Central memory CD8-positive, alpha-beta T cell (primary cell): ENCODE data around the gene FARP1.

Experiments
- ATAC-seq: fragments of 150-1000 bp; cut with Tn5 transposase; replicated peaks from 2 replicates; pipeline ENCODE4 v1.10.0; 2022; ENCODE audit warnings: mild to moderate bottlenecking, moderate FRiP score, moderate number of reproducible peaks; ENCODE audit not compliant: poor library complexity, severe bottlenecking; ENCODE audit errors: extremely low read depth
- DNase-seq, 2 donors: peaks; one replicate each; pipeline ENCODE4 v3.0.0; 2021; ENCODE audit warnings: low spot score in 2 of 2
- H3K27ac Mint-ChIP-seq: one replicate; pipeline ENCODE4 v1.8.0; 2022; ENCODE audit warnings: low read depth, mild to moderate bottlenecking, moderate library complexity, mixed read lengths
- H3K27me3 Mint-ChIP-seq: one replicate; pipeline ENCODE4 v1.8.0; 2022; ENCODE audit warnings: mixed read lengths
- H3K36me3 Mint-ChIP-seq: one replicate; pipeline ENCODE4 v1.8.0; 2022; ENCODE audit warnings: mild to moderate bottlenecking, moderate library complexity, mixed read lengths; ENCODE audit not compliant: insufficient read depth
- H3K4me1 Mint-ChIP-seq: one replicate; pipeline ENCODE4 v1.8.0; 2022; ENCODE audit warnings: mixed read lengths
- H3K4me3 Mint-ChIP-seq: one replicate; pipeline ENCODE4 v1.8.0; 2022; ENCODE audit warnings: mild to moderate bottlenecking, moderate library complexity, mixed read lengths
- H3K9me3 Mint-ChIP-seq: one replicate; pipeline ENCODE4 v1.8.0; 2022; ENCODE audit warnings: mixed read lengths

FARP1 gene

DNA sequence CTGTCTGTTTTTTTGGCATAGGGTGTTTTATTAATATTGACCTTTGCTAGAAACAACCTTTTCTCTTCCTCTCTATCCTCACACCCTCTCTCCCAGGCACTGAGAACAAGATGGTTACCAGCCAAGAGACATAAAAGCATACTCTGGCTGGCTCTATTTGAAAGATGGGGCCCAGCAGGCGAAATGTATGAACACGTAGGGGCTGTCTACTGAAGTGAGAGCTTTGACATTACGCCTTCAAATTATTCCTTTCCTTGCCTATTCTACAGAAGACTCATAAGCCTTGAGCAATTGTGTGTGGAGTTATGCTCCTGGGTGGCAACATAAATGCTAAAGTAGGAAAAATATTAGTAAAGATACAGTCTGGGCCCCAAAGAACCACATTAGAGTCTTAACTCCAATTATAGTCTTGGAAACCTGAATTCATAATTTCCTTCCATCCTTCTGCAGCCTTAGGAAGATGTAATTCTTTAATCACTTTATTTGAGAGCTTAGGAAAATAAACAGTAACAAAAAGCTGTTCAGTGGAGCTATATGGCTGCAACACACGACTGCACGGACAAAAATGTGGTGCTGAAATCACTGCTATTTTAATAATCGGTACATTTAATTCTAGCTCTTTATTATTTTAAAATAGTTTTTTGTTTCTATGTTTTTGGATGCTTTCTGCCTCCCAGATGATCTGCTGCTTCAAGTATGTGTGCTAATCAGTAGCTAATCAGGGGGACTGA, 156.5 kb downstream of the FARP1 start:
- ATAC-seq (no peak), DNase-seq (no peak)
- Mint-ChIP-seq H3K27ac (no peak overlapping the region), H3K27me3 (peaks cover 50% of the 10 kb centered on the region), H3K9me3 (no peaks in the 10 kb centered on the region), H3K4me3 (no peak overlapping the region), H3K36me3 (no peaks in the 10 kb centered on the region), H3K4me1 (no peaks in the 10 kb centered on the region)

DNA sequence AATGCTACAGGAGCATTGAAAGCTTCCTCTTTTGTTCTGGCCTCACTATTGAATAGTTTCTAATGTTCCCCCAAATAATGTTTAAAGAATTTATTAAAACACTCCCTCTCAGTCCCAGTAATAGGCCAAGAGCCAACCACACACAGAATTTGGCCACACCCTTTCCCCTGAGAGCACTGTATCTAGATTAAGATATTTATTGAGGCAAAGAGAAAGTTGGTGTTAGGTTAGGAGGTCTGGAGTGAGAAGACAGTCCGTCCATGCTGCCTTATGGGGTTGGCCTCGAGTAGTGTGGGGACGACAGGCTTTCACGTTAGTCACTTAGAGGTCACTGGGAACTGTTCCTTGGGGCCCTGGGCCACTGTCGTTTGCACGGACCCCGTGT, 157.1 kb downstream of the FARP1 start:
- DNase-seq (no peak), ATAC-seq (no peak)
- H3K36me3 Mint-ChIP-seq = no peaks in the 10 kb centered on the region
- no peaks in the 10 kb centered on the region for H3K4me1 Mint-ChIP-seq
- H3K27ac Mint-ChIP-seq = no peak overlapping the region
- no peak overlapping the region for H3K4me3 Mint-ChIP-seq
- H3K27me3 Mint-ChIP-seq = peaks cover 50% of the 10 kb centered on the region
- no peaks in the 10 kb centered on the region for H3K9me3 Mint-ChIP-seq

DNA sequence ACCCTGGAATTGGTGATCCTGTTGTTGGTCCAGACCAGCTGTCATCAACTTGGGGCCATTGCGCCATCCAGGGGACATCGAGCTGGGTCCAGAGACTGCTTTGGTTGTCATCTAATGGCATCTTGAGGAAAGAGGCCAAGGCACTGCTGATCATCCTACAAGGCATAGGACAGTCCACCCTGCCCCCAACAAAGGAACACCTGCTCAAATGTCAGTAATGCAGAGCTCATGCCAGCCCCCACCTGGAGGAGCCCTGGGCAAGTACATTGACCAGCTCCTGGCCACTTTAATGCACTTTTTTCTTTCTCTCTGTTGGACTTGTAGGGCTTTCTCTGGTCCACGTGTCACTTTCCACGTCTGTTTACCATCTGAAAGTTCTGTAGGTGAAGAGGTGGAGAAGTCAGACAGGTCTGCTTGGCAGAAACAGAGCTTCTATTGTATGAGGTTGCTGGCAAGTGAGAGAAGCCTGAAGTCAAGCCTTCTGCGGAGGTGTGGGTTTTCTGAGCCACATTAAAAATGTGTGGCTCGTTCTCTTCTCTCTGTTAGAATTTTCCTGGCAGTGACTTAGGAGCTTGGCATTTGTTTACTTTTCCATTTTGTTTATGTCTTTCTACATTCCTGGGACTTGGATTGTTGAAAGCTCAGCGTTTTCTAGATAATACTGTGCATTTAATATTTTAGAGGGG, 158.2 kb downstream of the FARP1 start:
- H3K36me3 Mint-ChIP-seq = no peaks in the 10 kb centered on the region
- H3K4me1 Mint-ChIP-seq = no peaks in the 10 kb centered on the region
- DNase-seq = no peak
- H3K27ac Mint-ChIP-seq = no peak overlapping the region
- H3K9me3 Mint-ChIP-seq = no peaks in the 10 kb centered on the region
- no peak overlapping the region for H3K4me3 Mint-ChIP-seq
- H3K27me3 Mint-ChIP-seq = peaks cover 46% of the 10 kb centered on the region
- no peak for ATAC-seq

DNA sequence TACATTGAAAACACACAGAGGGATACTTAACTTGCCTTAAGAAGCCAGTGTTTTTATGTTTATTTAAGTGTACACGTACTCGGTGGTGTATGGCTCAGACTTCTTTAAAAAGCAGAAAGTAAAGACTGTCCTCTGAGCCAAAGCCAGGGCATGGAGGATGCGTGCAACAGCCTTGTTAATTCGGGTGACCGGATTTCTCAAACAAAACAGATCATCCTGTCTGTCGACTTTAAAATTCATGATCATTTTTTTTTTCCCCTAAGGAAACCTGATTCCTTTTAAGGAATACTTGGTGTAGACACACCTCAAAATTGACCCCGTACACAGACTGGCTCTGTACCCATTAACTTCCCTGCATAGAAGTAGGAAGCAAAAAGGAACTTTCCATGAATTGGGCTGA, 158.8 kb downstream of the FARP1 start:
- no peak overlapping the region for H3K4me3 Mint-ChIP-seq
- no peak overlapping the region for H3K27ac Mint-ChIP-seq
- ATAC-seq = no peak
- no peaks in the 10 kb centered on the region for H3K9me3 Mint-ChIP-seq
- H3K36me3 Mint-ChIP-seq = no peaks in the 10 kb centered on the region
- H3K4me1 Mint-ChIP-seq = no peaks in the 10 kb centered on the region
- DNase-seq = no peak
- H3K27me3 Mint-ChIP-seq = peaks cover 39% of the 10 kb centered on the region

DNA sequence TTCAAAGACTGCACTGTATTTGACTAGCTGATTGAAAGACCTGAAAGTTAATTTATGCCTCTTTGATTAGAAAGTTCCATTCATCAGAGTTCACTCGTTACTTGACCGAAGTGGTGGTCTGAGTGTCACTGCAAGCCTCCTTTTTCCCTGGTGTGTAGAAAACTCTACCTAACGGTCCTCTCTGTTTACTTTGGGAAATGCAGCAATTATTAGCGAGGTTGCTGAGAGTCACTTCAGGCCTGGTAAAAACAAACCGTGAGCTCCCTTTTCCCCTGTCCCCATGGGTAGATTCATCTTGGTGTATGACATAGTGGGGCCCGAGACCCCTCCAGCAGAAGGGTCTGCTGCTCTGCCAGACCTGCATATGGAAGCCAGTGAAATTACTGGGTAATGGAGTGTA, 161.0 kb downstream of the FARP1 start:
- H3K9me3 Mint-ChIP-seq = no peaks in the 10 kb centered on the region
- no peak for DNase-seq
- H3K27ac Mint-ChIP-seq = no peak overlapping the region
- no peaks in the 10 kb centered on the region for H3K4me1 Mint-ChIP-seq
- H3K4me3 Mint-ChIP-seq = no peak overlapping the region
- peaks cover 29% of the 10 kb centered on the region for H3K27me3 Mint-ChIP-seq
- no peak for ATAC-seq
- H3K36me3 Mint-ChIP-seq = no peaks in the 10 kb centered on the region

DNA sequence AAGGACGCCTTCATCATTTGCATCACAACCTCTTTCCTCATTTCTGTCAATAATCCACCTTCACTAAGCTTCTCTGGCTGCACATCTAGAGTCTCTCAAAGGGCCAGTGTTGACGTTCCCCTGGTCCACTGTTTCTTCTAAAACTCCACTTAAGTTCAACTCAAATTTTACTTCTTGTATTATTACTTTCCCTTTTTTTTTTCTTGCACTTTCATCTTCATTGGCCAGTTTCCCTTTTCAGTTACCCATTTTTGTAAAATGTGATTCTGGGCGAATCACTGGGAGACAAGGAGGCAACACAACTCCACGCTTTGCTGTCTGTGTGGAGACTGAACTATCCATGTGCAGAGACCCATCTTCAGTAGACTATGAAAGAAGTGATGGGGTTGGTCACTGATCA, 162.8 kb downstream of the FARP1 start:
- DNase-seq (no peak), ATAC-seq (no peak)
- H3K9me3 Mint-ChIP-seq = no peaks in the 10 kb centered on the region
- H3K27ac Mint-ChIP-seq = no peak overlapping the region
- H3K27me3 Mint-ChIP-seq = peaks cover 25% of the 10 kb centered on the region
- no peak overlapping the region for H3K4me3 Mint-ChIP-seq
- H3K4me1 Mint-ChIP-seq = no peaks in the 10 kb centered on the region
- no peaks in the 10 kb centered on the region for H3K36me3 Mint-ChIP-seq

DNA sequence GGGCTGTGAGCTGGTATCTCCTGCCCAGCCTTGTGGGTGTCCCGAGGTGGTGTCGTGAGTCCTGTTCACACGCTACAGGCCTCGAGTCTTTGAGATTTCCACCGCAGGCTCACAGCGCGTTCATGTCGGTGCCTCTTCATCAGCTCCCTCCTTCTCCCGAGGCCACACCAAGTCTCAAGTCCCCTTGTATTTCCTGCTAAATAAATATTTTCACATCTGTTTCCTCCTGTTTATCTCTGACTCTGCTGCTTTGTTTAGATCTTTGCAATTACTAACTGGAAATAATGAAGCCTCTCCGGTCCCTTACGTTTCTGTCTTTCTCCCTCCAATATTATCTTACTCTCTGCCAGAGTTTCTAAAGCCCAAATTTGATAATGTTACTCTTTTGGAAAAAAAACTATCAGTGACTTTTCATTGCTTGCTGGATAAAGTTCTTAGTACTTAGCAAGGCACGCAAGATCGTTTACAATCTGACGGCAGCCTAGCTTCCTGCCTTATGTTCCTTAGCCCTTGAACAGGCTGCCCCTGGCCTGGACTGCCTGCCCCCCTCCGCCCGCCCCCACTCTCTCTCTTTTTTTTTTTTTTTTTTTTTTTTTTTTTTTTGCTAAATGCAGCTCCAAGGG, 164.7 kb downstream of the FARP1 start:
- DNase-seq = no peak
- Mint-ChIP-seq H3K9me3 (no peaks in the 10 kb centered on the region), H3K36me3 (no peaks in the 10 kb centered on the region), H3K27ac (no peak overlapping the region), H3K4me3 (no peak overlapping the region), H3K27me3 (peaks cover 17% of the 10 kb centered on the region), H3K4me1 (no peaks in the 10 kb centered on the region)
- ATAC-seq = no peak

DNA sequence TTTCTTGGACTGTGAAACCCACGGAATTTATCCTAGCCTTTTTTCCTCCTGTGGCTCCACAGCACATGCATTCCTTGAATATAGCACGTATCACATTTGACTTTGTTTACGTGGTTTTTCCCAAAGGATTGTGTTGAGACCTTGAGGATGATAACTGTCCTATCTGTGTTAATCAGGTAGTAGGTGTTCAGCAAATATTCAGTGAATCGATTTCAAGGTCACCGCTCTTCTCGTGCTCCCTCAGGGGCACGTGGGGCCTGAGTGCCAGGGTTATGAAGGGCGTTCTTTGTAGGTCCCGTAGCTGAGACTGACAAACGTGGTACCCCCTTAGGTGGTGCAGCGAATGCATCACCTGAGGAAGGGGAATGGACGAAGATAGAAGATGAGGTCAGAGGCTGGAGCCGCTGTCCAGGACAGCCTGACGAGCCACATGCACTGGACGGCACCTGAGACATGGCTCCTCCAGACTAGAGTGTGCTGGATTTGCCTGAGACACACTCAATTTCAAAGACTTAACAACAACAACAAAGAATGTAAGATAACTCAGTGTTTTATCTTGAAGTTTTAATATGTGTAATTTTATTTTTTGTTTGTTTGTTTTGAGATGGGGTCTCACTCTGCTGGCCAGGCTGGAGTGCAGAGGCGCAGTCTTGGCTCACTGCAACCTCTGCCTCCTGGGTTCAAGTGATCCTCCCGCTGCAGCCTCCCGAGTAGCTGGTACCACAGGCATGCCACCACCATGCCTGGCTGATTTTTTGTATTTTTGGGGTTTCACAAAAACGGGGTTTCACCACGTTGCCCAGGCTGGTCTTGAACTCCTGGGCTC, 165.4 kb downstream of the FARP1 start:
- H3K4me1 Mint-ChIP-seq = no peaks in the 10 kb centered on the region
- peaks cover 11% of the 10 kb centered on the region for H3K27me3 Mint-ChIP-seq
- no peaks in the 10 kb centered on the region for H3K9me3 Mint-ChIP-seq
- no peak overlapping the region for H3K27ac Mint-ChIP-seq
- DNase-seq (no peak), ATAC-seq (no peak)
- no peaks in the 10 kb centered on the region for H3K36me3 Mint-ChIP-seq
- no peak overlapping the region for H3K4me3 Mint-ChIP-seq

GRCh38 chr13:98309569-98310335, 166.9 kb downstream of the FARP1 start:
- ATAC-seq (no peak), DNase-seq (no peak)
- Mint-ChIP-seq H3K4me3 (no peak overlapping the region), H3K4me1 (no peaks in the 10 kb centered on the region), H3K27me3 (peaks cover 16% of the 10 kb centered on the region), H3K9me3 (no peaks in the 10 kb centered on the region), H3K27ac (no peak overlapping the region), H3K36me3 (no peaks in the 10 kb centered on the region)

DNA sequence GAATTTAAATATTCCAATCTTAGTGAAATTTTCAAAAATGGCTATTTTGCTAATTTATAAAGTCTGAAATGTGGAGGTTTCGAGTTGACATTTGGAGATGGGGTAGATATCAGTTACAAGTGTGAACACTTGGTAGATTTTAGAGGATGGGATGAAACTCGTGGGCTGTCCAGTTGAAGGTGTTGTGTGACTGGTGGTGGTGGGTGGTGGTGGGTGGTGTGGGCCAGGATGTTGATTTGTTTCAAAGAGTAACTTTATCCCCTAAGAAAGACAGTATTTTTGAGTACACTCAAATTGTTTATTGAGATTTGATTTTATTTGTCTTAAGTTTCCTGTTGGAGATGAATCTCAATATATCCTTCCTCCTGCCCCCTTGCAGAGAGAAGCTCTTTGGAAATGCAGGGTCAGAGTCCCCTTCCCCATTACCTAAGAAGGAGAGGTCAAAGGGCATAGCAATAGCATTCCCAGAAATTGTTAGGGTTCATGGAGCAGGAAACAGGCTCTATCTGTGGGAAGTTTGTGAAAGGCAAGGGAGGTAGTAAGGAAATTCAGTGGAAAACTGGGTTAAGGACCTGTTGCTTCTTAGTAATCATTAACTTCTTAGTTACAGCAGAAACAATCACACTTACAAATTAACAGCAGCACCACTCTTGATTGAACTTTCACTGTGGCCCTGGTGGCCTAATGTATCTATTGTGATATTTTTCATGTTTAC, 167.7 kb downstream of the FARP1 start:
- no peak for ATAC-seq
- H3K4me1 Mint-ChIP-seq = no peaks in the 10 kb centered on the region
- no peaks in the 10 kb centered on the region for H3K9me3 Mint-ChIP-seq

GRCh38 chr13:98311200-98311548, 168.3 kb downstream of the FARP1 start:
- no peak overlapping the region for H3K4me3 Mint-ChIP-seq
- no peak for DNase-seq
- no peaks in the 10 kb centered on the region for H3K36me3 Mint-ChIP-seq
- no peak overlapping the region for H3K27ac Mint-ChIP-seq
- no peaks in the 10 kb centered on the region for H3K4me1 Mint-ChIP-seq
- H3K9me3 Mint-ChIP-seq = no peaks in the 10 kb centered on the region
- ATAC-seq = no peak
- peaks cover 27% of the 10 kb centered on the region for H3K27me3 Mint-ChIP-seq

More for the DNA sequence above, 167.7 kb downstream of the FARP1 start:
- no peak for DNase-seq
- Mint-ChIP-seq H3K36me3 (no peaks in the 10 kb centered on the region), H3K4me3 (no peak overlapping the region), H3K27me3 (peaks cover 25% of the 10 kb centered on the region), H3K27ac (no peak overlapping the region)
